ENCODE measurements around the gene ADISSP. TPM values are rescaled to one million over a fixed set of nuclear protein-coding genes. Genes with fewer than 3 reads are reported as not detected.

Gene ADISSP
- 24.3 to 26.5 TPM (median 24.9 TPM) in 3 replicates for total RNA-seq

GRCh38 chr20:3767427-3768341 lies at the start of gene ADISSP:
TSS of gene ADISSP (minus strand) at chr20:3767753. CDS start at chr20:3760100, 7,653 bp downstream.
- no peaks in the 10 kb centered on the region for H3K9me3 Mint-ChIP-seq
- H3K4me3 Mint-ChIP-seq: peak within 1 kb of the TSS; percentile 82
- TF ChIP-seq CTCF (IDR thresholded peaks at IDR 0.05; ENCODE audit: unreplicated experiment): no peak

GRCh38 chr20:3815703-3816315 lies 48.3 kb upstream of the ADISSP start:
- Mint-ChIP-seq H3K27ac (no peak overlapping the region), H3K4me3 (no peak overlapping the region), H3K4me1 (peaks cover 34% of the 10 kb centered on the region), H3K36me3 (no peaks in the 10 kb centered on the region), H3K9me3 (no peaks in the 10 kb centered on the region), H3K27me3 (ENCODE audit: low read depth) (peaks cover 5% of the 10 kb centered on the region)
- TF ChIP-seq CTCF (IDR thresholded peaks at IDR 0.05; ENCODE audit: unreplicated experiment): no peak
- DNase-seq (ENCODE audit: low spot score in 2 of 2, unreplicated experiment in 2 of 2): no peak

More at GRCh38 chr20:3767427-3768341, at the start of gene ADISSP:
- H3K36me3 Mint-ChIP-seq: no peaks in the 10 kb centered on the region
- peak within 1 kb of the TSS; percentile 94 for H3K27ac Mint-ChIP-seq
- DNase-seq (ENCODE audit: low spot score in 2 of 2, unreplicated experiment in 2 of 2): peak; percentile 95 to 97
- H3K4me1 Mint-ChIP-seq: peaks cover 22% of the 10 kb centered on the region
- no peaks in the 10 kb centered on the region for H3K27me3 Mint-ChIP-seq (ENCODE audit: low read depth)

GRCh38 chr20:3814928-3815495 lies 47.5 kb upstream of the ADISSP start:
- peaks cover 33% of the 10 kb centered on the region for H3K4me1 Mint-ChIP-seq
- H3K9me3 Mint-ChIP-seq: no peaks in the 10 kb centered on the region
- H3K4me3 Mint-ChIP-seq: no peak overlapping the region
- peaks cover 5% of the 10 kb centered on the region for H3K27me3 Mint-ChIP-seq (ENCODE audit: low read depth)
- no peak overlapping the region for H3K27ac Mint-ChIP-seq
- no peak for TF ChIP-seq CTCF (IDR thresholded peaks at IDR 0.05; ENCODE audit: unreplicated experiment)
- DNase-seq (ENCODE audit: low spot score in 2 of 2, unreplicated experiment in 2 of 2): no peak
- no peaks in the 10 kb centered on the region for H3K36me3 Mint-ChIP-seq

- Mint-ChIP-seq H3K27ac (peak overlapping the region; percentile 99), H3K36me3 (no peaks in the 10 kb centered on the region), H3K9me3 (no peaks in the 10 kb centered on the region), H3K4me3 (no peak overlapping the region), H3K27me3 (ENCODE audit: low read depth) (peaks cover 5% of the 10 kb centered on the region), H3K4me1 (peaks cover 29% of the 10 kb centered on the region)
- no peak for DNase-seq (ENCODE audit: low spot score in 2 of 2, unreplicated experiment in 2 of 2)
- no peak for TF ChIP-seq CTCF (IDR thresholded peaks at IDR 0.05; ENCODE audit: unreplicated experiment)
Measured at GRCh38 chr20:3813848-3814581, 46.5 kb upstream of the ADISSP start.
